IMR-90 (cell line): ENCODE results near the gene PES1. TPM values are rescaled to one million over a fixed set of nuclear protein-coding genes. Genes with fewer than 3 reads are reported as not detected.

Experiments
- ATAC-seq: fragments of 200-7000 bp; cut with Tn5 transposase; 2 replicates; pipeline ENCODE4 v1.9.1; 2020; ENCODE audit warnings: low read depth, mild to moderate bottlenecking, moderate library complexity
- BruUV-seq: library from RNA; stranded (reverse); fragments of 400-500 nt; replicated peaks from 2 replicates; lab custom pipeline; 2021; lab: Mats Ljungman, UMichigan
- CTCF ChIA-PET: fragments of 300-600 bp; formaldehyde crosslinking; extraction: SDS; loops from one replicate; lab custom pipeline; 2021; ENCODE audit warnings: antibody characterized with exemption; lab: Yijun Ruan, JAX
- POLR2A ChIA-PET: fragments of 300-600 bp; sonication (Branson Sonifier 250); formaldehyde crosslinking; loops from one replicate; lab custom pipeline; 2022; ENCODE audit warnings: antibody characterized with exemption; ENCODE audit not compliant: unreplicated experiment; lab: Charles Lee
- DNase-seq: peaks from one replicate; pipeline ENCODE4 v3.0.0; 2013
- H2AFZ ChIP-seq: replicated peaks from 2 replicates; pipeline ENCODE3; 2013; ENCODE audit warnings: low read length, mild to moderate bottlenecking; ENCODE audit not compliant: poor library complexity
- H2AK5ac ChIP-seq: 2 replicates; pipeline ENCODE4 v1.6.1; 2013; ENCODE audit warnings: low read depth, low read length, inconsistent platforms
- H2AK9ac ChIP-seq: replicated peaks from 2 replicates; pipeline ENCODE3; 2013; ENCODE audit warnings: mild to moderate bottlenecking, low read depth, low read length, moderate library complexity; ENCODE audit not compliant: poor library complexity
- H2BK120ac ChIP-seq: 2 replicates; pipeline ENCODE4 v1.6.1; 2013; ENCODE audit warnings: low read depth, low read length, inconsistent platforms
- H2BK15ac ChIP-seq: 3 replicates; pipeline ENCODE4 v1.6.1; 2013; ENCODE audit warnings: low read depth, low read length, inconsistent platforms
- H2BK20ac ChIP-seq: 2 replicates; pipeline ENCODE4 v1.6.1; 2013; ENCODE audit warnings: low read depth, mild to moderate bottlenecking, inconsistent platforms, low read length, moderate library complexity
- H2BK5ac ChIP-seq: 2 replicates; pipeline ENCODE4 v1.6.1; 2013; ENCODE audit warnings: mild to moderate bottlenecking, low read depth, low read length, inconsistent platforms; ENCODE audit not compliant: poor library complexity, severe bottlenecking
- H3K14ac ChIP-seq: replicated peaks from 2 replicates; pipeline ENCODE4 v1.6.1; 2013; ENCODE audit warnings: low read depth, low read length, inconsistent platforms
- H3K18ac ChIP-seq: 2 replicates; pipeline ENCODE4 v1.6.1; 2013; ENCODE audit warnings: low read depth, low read length, control low read depth
- H3K23ac ChIP-seq: 2 replicates; pipeline ENCODE4 v1.6.1; 2013; ENCODE audit warnings: low read depth, low read length, inconsistent platforms
- H3K27ac ChIP-seq: 2 replicates; pipeline ENCODE4 v1.5.1; 2013; ENCODE audit warnings: mild to moderate bottlenecking, control low read depth, low read length; ENCODE audit not compliant: insufficient read depth
- H3K27me3 ChIP-seq: 2 replicates; pipeline ENCODE4 v1.6.1; 2013; ENCODE audit warnings: low read length; ENCODE audit not compliant: control insufficient read depth, insufficient read depth
- H3K36me3 ChIP-seq: 2 replicates; pipeline ENCODE4 v1.6.1; 2013; ENCODE audit warnings: low read length, mixed read lengths; ENCODE audit not compliant: control insufficient read depth, insufficient read depth
- H3K4ac ChIP-seq: 2 replicates; pipeline ENCODE4 v1.6.1; 2013; ENCODE audit warnings: low read depth, low read length, inconsistent platforms
- H3K4me1 ChIP-seq: 2 replicates; pipeline ENCODE4 v1.6.1; 2013; ENCODE audit warnings: low read length, mixed read lengths; ENCODE audit not compliant: control insufficient read depth, insufficient read depth
- H3K4me2 ChIP-seq: 2 replicates; pipeline ENCODE4 v1.6.1; 2013; ENCODE audit warnings: low read depth, mild to moderate bottlenecking, control low read depth, low read length, moderate library complexity
- H3K4me3 ChIP-seq: 2 replicates; pipeline ENCODE4 v1.5.1; 2013; ENCODE audit warnings: low read depth, mild to moderate bottlenecking, control low read depth, low read length, moderate library complexity; ENCODE audit not compliant: insufficient read depth
- H3K56ac ChIP-seq: 2 replicates; pipeline ENCODE4 v1.6.1; 2013; ENCODE audit warnings: low read length, inconsistent platforms; ENCODE audit not compliant: insufficient read depth; ENCODE audit errors: extremely low read depth
- H3K79me1 ChIP-seq, 2 experiments: 2 replicates each; pipeline ENCODE4 v1.6.1; 2013; ENCODE audit warnings: low read length in 2 of 2, inconsistent platforms in 1 of 2, low read depth in 1 of 2
- H3K9ac ChIP-seq: 2 replicates; pipeline ENCODE4 v1.6.1; 2013; ENCODE audit warnings: low read depth, low read length, control low read depth
- H3K9me1 ChIP-seq: 2 replicates; pipeline ENCODE4 v1.6.1; 2013; ENCODE audit warnings: low read length, inconsistent platforms; ENCODE audit not compliant: insufficient read depth
- H3K9me3 ChIP-seq: 2 replicates; pipeline ENCODE4 v1.6.1; 2013; ENCODE audit warnings: low read length; ENCODE audit not compliant: control insufficient read depth, insufficient read depth
- H4K20me1 ChIP-seq: 2 replicates; pipeline ENCODE4 v1.6.1; 2013; ENCODE audit warnings: low read length, inconsistent platforms; ENCODE audit not compliant: insufficient read depth
- H4K5ac ChIP-seq: 2 replicates; pipeline ENCODE4 v1.6.1; 2013; ENCODE audit warnings: mild to moderate bottlenecking, low read depth, low read length, control low read depth
- H4K8ac ChIP-seq, 2 experiments: 2 replicates each; pipeline ENCODE4 v1.6.1; 2013; ENCODE audit warnings: low read depth in 2 of 2, low read length in 2 of 2, control low read depth in 1 of 2, inconsistent platforms in 1 of 2
- H4K91ac ChIP-seq: 2 replicates; pipeline ENCODE4 v1.6.1; 2013; ENCODE audit warnings: low read depth, low read length, inconsistent platforms; ENCODE audit not compliant: insufficient read depth
- BHLHE40 ChIP-seq: fragments of 150-350 bp; IDR thresholded peaks from 2 replicates; pipeline ENCODE4 v1.6.1; 2016; ENCODE audit warnings: mild to moderate bottlenecking, low read depth, low read length
- CEBPB ChIP-seq: IDR thresholded peaks from 2 replicates; pipeline ENCODE4 v1.6.1; 2012; ENCODE audit warnings: low read depth, low read length, improper control_type of control experiment
- MAFK ChIP-seq: IDR thresholded peaks from 2 replicates; pipeline ENCODE4 v1.6.1; 2012; ENCODE audit warnings: low read depth, low read length, improper control_type of control experiment
- RCOR1 ChIP-seq: IDR thresholded peaks from 2 replicates; pipeline ENCODE4 v1.6.1; 2012; ENCODE audit warnings: mild to moderate bottlenecking, low read length, improper control_type of control experiment; ENCODE audit not compliant: insufficient replicate concordance
- SMC3 ChIP-seq: fragments of 150-350 bp; IDR thresholded peaks from 2 replicates; pipeline ENCODE4 v1.6.1; 2016; ENCODE audit warnings: low read depth, mild to moderate bottlenecking, antibody characterized with exemption, low read length, moderate library complexity
- WGBS, 2 experiments: methylation state at CpG; one replicate each; pipeline versions ENCODE4 v1.1.5 to v1.1.7; 2013; ENCODE audit warnings: missing lambda C conversion rate in 2 of 2; ENCODE audit not compliant: insufficient read length in 1 of 2; ENCODE audit errors: extremely low coverage in 2 of 2; 5-methylcytosine and 5-hydroxymethylcytosine counted together
- dilution Hi-C: fragments of 300-500 bp; cut with HindIII; formaldehyde crosslinking; loops from one replicate; pipeline ENCODE4 v1.14.3; 2018; ENCODE audit warnings: low sequenced_read_pairs; ENCODE audit not compliant: unreplicated experiment
- in situ Hi-C: fragments of 300-500 bp; cut with MboI; formaldehyde crosslinking; loops from 3 replicates; pipeline ENCODE4 v1.14.3; 2019; ENCODE audit warnings: low sequenced_read_pairs, inconsistent platforms, mixed read lengths
- intact Hi-C: fragments of 100-400 bp; cut with micrococcal nuclease; formaldehyde crosslinking; loops from 2 replicates; pipeline ENCODE4 v1.10.0; 2022
- polyA plus RNA-seq, 3 experiments: library from polyadenylated mRNA; depleted of rRNA; stranded (reverse); fragments of >200 nt; gene quantifications; 2 replicates each; pipeline ENCODE4 v1.2.3, GENCODE V29; 2012; ENCODE audit warnings: low replicate concordance in 1 of 3
- total RNA-seq: library from RNA; depleted of rRNA; stranded (reverse); fragments of >200 nt; gene quantifications from 2 replicates; pipeline ENCODE4 v1.2.3, GENCODE V29; 2012

PES1 gene
- total and polyA plus RNA-seq, 2 of the 4 experiments (the other 2 are of a cell fraction) = 120 to 142 TPM

- intact Hi-C loops = no loop called here
- CTCF ChIA-PET = no interaction called here
Measured at GRCh38 chr22:30584441-30584840, 7.3 kb downstream of the PES1 start.

More at GRCh38 chr22:30584441-30584840, 7.3 kb downstream of the PES1 start:
- H2BK20ac ChIP-seq = no peak overlapping the region
- BruUV-seq = no TSS peak
- no peak overlapping the region for H3K18ac ChIP-seq
- peaks cover 9% of the 10 kb centered on the region; the same call in 1 of the 2 replicates for H4K20me1 ChIP-seq
- no peak overlapping the region for H2BK15ac ChIP-seq
- ATAC-seq = no peak
- no peak overlapping the region for H3K23ac ChIP-seq
- in situ Hi-C loops (no loop called here), dilution Hi-C loops (no loop called here)
- H3K4me1 ChIP-seq = no peaks in the 10 kb centered on the region
- no peak overlapping the region for H4K91ac ChIP-seq
- TF ChIP-seq SMC3 (no peak), RCOR1 (no peak), BHLHE40 (no peak), CEBPB (no peak), MAFK (no peak)
- peaks cover 14 to 20% of the 10 kb centered on the region in 2 experiments for H3K79me1 ChIP-seq
- H3K9me1 ChIP-seq = no peaks in the 10 kb centered on the region
- H4K8ac ChIP-seq = no peak overlapping the region
- POLR2A ChIA-PET = no interaction called here
- H3K4me2 ChIP-seq = no peak overlapping the region
- no peak overlapping the region for H2BK120ac ChIP-seq
- H2BK5ac ChIP-seq = no peak overlapping the region
- no peak overlapping the region for H3K27ac ChIP-seq
- no peaks in the 10 kb centered on the region for H3K27me3 ChIP-seq
- H2AFZ ChIP-seq = no peak overlapping the region
- H3K14ac ChIP-seq = no peak overlapping the region
- H3K56ac ChIP-seq = no peak overlapping the region
- no peak overlapping the region for H2AK5ac ChIP-seq
- H3K9me3 ChIP-seq = no peaks in the 10 kb centered on the region
- no peak overlapping the region for H3K4me3 ChIP-seq
- H4K5ac ChIP-seq = no peak overlapping the region
- no peak overlapping the region for H3K4ac ChIP-seq
- no peak for DNase-seq
- peaks cover 94% of the 10 kb centered on the region for H3K36me3 ChIP-seq
- no peak overlapping the region for H2AK9ac ChIP-seq
- no peak overlapping the region for H3K9ac ChIP-seq
- 97% methylated on average over 11 of the region's 15 CpGs; no CpG with 5 or more reads in 1 of the 2 experiments for WGBS, 2 experiments
